Right renal pelvis (tissue), 4 donors: ENCODE results near the gene INPP5A. TPM values are rescaled to one million over a fixed set of nuclear protein-coding genes. Genes with fewer than 3 reads are reported as not detected.

Source experiments
- DNase-seq, 4 donors: peaks; one replicate each; pipeline ENCODE4 v3.0.0-alpha.2; 2013; ENCODE audit warnings: low read depth in 4 of 4, low spot score in 3 of 4, missing footprints in 1 of 4
- polyA plus RNA-seq, 4 donors: library from polyadenylated mRNA; unstranded; fragments of 120-200 nt; gene quantifications; one replicate each; pipeline ENCODE4 v1.2.1, GENCODE V29; 2013; ENCODE audit not compliant: insufficient read length in 4 of 4

Gene INPP5A
- polyA plus RNA-seq, 4 donors = 32.2 to 39.1 (median 36.2) TPM

DNA sequence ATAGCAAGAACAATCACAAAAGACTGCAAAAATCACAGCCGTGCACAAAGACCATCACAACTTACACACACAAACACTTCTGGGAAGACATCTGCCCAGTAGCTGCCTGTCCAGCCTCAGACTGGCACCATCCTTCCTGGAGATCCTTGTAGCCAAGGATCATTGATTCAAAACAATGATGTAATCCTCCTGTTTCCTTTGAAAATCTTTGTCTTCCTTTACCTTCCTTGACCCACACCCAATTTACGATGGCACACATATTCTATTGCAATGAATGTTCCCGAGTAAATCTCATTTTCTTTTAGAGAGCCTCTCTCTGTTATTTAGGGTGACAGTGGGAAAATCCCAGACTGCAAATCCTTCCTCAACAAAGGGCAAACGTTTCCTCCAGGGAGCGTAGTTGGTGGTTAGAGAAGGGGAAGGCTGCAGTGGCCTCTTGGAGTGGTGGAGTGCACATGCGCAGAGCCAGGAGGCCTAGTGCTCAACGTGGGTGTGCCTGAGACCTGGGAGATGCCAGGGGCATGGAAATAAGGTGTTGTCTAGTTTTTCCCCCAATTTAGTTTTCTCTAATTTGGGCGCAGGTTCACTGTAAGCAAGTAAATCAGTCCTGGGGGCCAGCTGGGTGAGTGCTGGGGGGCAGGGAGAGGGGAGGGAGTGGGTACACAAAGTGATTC, 3.1 kb upstream of the INPP5A start:
- no peak for DNase-seq

DNA sequence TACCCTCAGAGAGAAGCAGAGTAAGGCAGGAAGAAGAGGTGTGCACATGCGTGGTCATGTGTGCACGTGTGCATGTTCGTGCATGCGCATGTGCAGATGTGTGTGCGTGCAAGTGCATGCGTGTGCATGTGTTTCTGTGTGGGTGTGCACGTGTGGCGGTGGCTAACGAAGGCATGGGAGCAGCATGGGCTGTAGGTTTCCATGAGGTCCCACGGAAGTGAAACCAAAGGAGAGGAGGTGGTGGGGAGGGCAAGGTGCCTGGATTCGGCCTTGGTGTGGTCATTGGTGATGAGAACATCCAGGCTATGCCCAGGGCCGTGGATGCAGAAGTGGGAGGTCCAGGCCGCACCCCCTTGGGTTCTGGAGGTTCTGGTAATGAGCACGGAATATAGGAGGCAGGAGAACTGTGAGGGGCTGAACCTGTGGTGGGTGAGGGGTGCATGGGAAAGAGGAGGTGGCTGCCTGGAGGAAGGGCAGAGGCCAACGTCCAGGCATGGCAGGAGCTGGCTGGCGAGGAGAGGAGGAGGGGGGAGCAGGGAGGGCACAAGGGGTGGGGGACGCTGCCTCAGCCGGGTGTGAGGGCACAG, 2.4 kb upstream of the INPP5A start:
- no peak for DNase-seq

GRCh38 chr10:132536241-132536876, 1.2 kb upstream of the INPP5A start:
- DNase-seq = no peak

DNA sequence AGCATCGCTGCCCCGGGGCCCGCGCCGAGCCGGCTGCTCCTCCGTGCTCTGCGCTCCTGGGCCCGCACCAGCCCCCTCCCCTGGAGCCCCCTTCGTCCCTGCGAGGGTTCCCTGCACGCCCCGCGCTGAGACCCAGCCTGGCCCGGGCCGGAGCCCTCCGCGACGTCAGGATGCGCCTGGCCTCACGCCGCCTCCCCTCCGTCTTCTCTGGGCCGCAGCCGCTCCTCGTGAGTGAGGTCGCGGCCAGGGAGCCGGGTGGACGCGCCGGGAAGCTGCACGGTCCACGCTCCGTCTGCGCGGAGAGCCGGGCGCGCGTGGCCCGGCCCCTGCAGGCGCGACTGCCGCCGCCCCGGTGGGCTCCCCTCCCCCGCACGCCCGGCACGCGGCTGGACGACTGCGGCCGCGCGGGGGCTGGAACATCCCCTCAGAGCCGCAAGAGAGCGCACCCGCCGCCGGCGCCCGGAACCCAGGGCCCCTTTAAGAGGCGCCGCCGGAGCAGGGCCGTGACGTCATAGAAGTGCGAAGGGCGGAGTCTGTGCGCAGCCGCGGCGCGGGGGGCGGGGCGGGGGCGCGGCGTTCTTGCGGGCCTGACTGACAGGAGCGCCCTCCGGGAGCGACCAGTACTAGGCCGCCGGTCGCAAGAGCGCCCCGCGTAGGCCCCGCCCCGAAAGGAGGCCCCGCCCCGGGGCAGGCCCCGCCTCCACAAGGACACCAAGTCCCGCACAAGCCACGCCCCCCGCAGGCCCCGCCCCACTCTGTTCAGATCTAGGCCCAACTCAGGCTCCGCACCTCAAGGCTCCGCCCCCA, 507 bp upstream of the INPP5A start:
- peak; percentile 97 to 100 (median 99) for DNase-seq

- DNase-seq = no peak
Observed at GRCh38 chr10:132538031-132538789, 623 bp downstream of the INPP5A start.

GRCh38 chr10:132538790-132539421, 1.3 kb downstream of the INPP5A start:
- DNase-seq = no peak

DNA sequence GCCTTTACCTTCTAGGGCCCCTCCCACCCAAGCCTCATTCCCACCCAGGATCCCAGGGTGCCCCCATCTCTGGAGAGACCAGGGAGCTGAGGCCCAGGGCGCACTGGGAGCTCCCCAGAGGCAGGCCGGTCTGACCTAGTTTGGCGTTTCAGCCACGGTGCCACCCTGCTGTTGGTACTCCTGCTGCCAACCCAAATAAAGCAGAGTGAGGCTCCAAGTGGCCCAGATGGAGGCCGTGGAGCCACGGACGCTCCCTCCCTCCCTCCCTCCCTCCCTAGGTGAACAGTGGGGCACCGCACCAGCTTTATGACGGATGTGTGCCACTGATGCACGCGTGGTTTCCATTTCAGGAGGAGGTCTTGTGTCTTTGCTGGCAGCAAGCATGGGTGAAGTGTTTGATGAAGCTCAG, 1.8 kb downstream of the INPP5A start:
- DNase-seq = no peak

DNA sequence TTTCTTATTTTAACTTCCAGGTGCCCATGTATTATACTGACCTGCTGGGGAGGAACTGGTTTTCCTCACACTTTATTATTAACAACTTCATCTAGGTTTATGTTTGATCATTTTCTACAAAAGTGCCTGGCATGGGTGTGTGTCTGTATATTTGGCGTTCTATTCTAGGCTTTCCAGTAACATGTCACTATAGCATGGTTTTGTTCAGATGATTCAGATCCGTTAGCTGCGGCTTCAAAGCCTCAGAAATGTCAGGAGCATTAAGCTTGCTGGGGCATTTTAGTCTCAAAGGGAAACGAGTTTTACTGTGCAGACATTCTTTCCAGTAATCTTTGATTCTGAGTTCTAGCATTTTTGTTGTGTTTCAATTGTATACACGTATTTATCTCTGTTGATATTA, 2.3 kb downstream of the INPP5A start:
- no peak for DNase-seq

GRCh38 chr10:132540456-132540855, 2.9 kb downstream of the INPP5A start:
- no peak for DNase-seq

DNA sequence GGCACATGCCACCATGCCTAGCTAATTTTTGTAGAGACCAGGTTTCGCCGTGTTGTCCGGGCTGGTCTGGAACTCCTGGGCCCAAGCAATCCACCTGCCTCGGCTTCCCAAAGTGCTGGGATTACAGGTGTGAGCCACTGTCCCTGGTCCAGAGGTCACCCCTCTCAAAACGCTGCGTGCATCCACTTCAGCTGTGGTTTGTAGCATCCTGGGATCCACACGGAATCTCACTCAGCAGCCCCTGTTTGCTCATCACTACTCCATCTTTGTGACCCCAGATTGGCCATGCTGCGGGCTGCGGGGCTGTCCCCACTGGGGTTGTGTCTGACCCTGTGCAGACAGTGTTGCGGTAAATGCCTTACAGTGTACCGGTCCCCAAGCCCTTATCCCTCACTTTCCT, 3.5 kb downstream of the INPP5A start:
- no peak for DNase-seq

GRCh38 chr10:132541601-132542011, 4.0 kb downstream of the INPP5A start:
- DNase-seq = no peak

DNA sequence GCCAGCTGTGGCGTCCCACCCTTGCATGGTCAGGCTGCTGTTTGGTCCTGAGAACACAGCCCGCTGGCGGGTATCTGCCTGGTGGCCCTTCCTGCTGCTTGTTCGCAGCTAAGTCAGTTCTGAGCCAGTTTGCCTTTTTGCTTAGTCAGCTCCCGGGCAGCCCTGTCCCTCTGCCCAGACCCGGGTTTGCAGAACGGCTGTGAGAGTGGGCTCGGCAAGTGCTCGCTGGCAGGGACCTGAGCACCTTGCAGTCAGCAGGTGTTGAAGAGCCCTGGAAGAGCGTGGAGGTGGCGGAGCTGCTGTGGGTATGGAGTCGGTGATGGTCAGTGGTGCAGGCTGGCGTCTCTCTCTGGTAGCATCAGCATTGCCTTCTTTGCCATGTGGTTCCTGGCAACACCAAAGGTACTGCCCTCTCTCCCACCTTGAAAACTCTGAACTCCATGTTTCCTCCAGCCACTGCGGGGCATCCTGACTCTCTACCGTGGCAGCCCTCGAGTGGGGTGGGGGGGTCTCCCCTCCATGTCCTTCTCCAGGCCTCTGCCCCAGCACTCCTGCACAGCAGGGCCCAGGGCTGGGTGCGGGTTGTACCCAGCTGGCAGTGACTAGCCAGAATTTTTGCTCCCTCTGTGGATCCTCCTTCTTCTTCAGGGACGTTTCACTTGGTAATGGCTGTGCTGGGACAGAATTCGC, 4.6 kb downstream of the INPP5A start:
- no peak for DNase-seq

DNA sequence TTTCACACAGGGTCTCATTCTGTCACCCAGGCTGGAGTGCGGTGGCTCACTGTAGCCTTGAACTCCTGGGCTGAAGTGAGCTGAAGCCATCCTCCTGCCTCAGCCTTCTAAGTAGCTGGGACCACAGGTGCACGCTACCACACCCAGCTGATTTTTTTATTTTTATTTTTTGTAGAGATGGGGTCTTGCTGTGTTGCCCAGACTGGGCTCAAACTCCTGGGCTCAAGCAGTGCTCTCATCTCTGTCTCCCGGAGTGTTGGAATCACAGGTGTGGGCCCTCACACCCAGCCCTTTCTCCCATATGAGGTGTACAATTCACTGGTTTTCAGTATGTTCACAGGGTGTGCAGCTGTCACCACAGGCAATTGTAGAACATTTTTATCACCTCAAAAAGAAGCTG, 5.2 kb downstream of the INPP5A start:
- no peak for DNase-seq

DNA sequence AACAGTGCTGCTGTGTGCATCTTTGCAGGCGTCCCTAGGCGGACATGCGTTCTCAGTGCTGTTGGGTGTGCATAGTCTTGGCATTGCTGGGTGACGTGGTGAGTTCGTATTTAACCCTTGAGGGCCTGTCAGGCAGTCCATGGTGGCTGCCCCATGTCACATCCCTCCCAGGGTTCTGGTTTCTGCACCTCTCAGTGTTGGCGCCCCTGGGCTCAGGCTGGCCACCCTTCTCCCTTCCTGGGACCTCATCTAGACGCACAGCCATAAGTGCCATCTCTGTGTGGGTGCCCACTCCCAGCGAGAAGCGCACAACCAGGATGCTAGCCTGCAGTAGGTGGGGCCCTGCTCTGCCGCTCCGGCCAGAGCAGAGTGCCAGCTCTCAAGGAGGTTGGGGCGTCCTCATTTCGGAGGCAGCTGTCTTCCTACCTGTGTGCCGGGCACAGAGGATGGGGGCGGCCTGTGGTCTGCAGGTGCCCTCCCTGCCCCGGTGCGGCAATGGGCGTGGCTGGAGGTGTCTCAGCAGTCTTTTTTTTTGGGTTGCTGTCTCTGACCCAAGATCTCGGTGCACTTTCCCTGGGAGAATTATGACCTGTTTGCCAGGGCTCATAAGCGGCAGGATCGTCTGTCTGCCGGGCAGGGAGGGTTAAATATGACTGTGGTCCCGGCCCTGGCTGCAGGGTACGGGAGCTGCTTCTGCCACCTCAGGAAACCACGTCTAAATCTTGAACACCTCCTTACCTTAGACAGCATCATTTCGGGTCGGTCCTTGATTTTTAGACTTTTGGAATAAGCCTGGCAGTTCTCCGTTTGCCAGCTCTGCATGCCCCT, 6.5 kb downstream of the INPP5A start:
- DNase-seq = no peak

- DNase-seq = no peak
Observed at GRCh38 chr10:132544744-132545658, 7.4 kb downstream of the INPP5A start.

DNA sequence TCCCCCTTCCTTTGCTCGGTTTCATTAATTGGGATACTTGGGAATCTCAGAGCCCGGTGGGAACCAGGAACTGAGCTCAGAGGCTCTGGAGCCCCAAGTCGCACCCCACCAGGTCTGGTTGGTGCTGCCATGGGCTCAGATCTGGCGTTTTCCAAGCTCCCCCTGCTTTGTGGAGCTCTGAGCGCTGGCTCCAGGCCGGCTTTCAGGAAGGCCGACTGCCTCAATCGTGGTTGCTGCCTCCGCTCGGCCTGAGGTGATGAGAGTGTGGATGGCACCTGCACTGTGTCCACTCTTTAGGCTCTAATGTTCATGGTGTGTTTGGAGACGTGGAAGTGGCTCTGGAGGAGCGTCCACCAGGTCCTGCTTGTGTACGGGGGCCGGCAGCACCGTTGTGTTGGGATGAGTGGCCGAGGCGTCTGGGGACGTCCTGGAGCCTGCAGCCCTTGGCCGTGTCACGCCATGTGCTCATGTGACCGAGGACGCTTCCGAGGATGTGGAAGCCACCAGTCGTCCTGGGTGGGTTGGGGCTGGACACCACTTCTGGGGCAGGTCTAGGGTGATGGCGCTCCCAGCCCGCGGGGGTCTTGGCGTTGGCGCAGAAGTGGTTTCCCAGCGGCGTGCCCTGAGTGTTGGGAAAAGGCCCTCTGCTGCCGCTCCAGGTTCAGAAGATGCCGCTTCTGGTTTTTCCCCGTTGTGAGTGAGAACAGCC, 8.2 kb downstream of the INPP5A start:
- no peak for DNase-seq
